Right lobe of liver (tissue), 6 donors: ENCODE results near the gene MCUB. TPM values are rescaled to one million over a fixed set of nuclear protein-coding genes. Genes with fewer than 3 reads are reported as not detected.

ENCODE experiments used
- ATAC-seq, 4 donors: fragments of 200-7000 bp; cut with Tn5 transposase; one replicate each; pipeline ENCODE4 v1.9.1; 2020; ENCODE audit warnings: mild to moderate bottlenecking in 4 of 4, moderate library complexity in 4 of 4
- DNase-seq, 3 donors: peaks; one replicate each; pipeline ENCODE4 v3.0.0-alpha.2; 2020
- H3K27ac ChIP-seq, 3 donors: fragments of 200-600 bp; one replicate each; pipeline ENCODE4 v1.8.0; 2022
- H3K27me3 ChIP-seq, 2 donors: fragments of 200-600 bp; one replicate each; pipeline ENCODE4 v1.8.0; 2022
- H3K36me3 ChIP-seq, 4 donors: fragments of 200-600 bp; sonication (generic) in 1 of 4; one replicate each; pipeline versions ENCODE4 v1.5.1 to v1.8.0; 2017 to 2022; ENCODE audit warnings: control low read depth in 1 of 4
- H3K4me1 ChIP-seq, 4 donors: fragments of 200-600 bp; sonication (generic) in 1 of 4; one replicate each; pipeline versions ENCODE4 v1.5.1 to v1.8.0; 2017 to 2022; ENCODE audit warnings: control low read depth in 1 of 4
- H3K4me3 ChIP-seq, 3 donors: fragments of 200-600 bp; one replicate each; pipeline ENCODE4 v1.8.0; 2022
- H3K9me3 ChIP-seq, 4 donors: fragments of 200-600 bp; sonication (generic) in 1 of 4; one replicate each; pipeline versions ENCODE4 v1.5.1 to v1.8.0; 2017 to 2022; ENCODE audit warnings: control low read depth in 1 of 4
- CTCF ChIP-seq, 4 donors: fragments of 200-600 bp in 3 of 4; fragments of 450-650 bp in 1 of 4; IDR thresholded peaks; one replicate each; pipeline versions ENCODE4 v1.5.1 to v1.8.0; 2016 to 2022; ENCODE audit warnings: antibody characterized with exemption in 4 of 4, mild to moderate bottlenecking in 2 of 4
- POLR2A ChIP-seq: fragments of 450-650 bp; IDR thresholded peaks from one replicate; pipeline ENCODE4 v1.6.1; 2017; ENCODE audit warnings: antibody characterized with exemption, mild to moderate bottlenecking
- WGBS: methylation state at CpG from one replicate; pipeline ENCODE4 v1.1.6; 2018; ENCODE audit warnings: low coverage, low lambda C conversion rate; ENCODE audit not compliant: insufficient coverage; ENCODE audit errors: missing lambda C conversion rate; 5-methylcytosine and 5-hydroxymethylcytosine counted together
- intact Hi-C, 2 donors: fragments of 100-400 bp; cut with DNase I; formaldehyde crosslinking; loops; one replicate each; pipeline versions ENCODE4 v1.11.2 to v1.14.1; 2022
- total RNA-seq, 6 experiments: library from RNA; depleted of rRNA in 2 of 6; stranded (reverse); fragments of >200 nt in 2 of 6; fragmentation: NEBNext Ultra II Directional in 3 of 6; extraction: Animal tissue kit (Norgen Biotek cat#: 25700) in 3 of 6; gene quantifications; one replicate each; pipeline versions ENCODE4 v1.1.0 to v1.2.4, GENCODE V29; 2016 to 2023
- donor health status: DM: no; HTN: yes; CAD: no.
- donor health status: DM: no; HTN: no; CAD: no.
- donor health status: DM: no; HTN: no; CAD: no.
- donor health status: DM: no; HTN: yes; CAD: no.
- donor health status: DM: no; HTN: yes; CAD: no.

MCUB gene
- total RNA-seq, 6 experiments from 2014 or later: 0.66 to 2.7 (median 1.3) TPM

- 87% methylated on average over 4 of the region's 6 CpGs for WGBS
- ATAC-seq (no peak), DNase-seq (no peak)
- no peaks in the 10 kb centered on the region for H3K27me3 ChIP-seq
- H3K4me1 ChIP-seq: no peaks in the 10 kb centered on the region
- H3K36me3 ChIP-seq: peaks cover 0 to 2% (median 0%) of the 10 kb centered on the region in 4 donors
- no peak overlapping the region for H3K4me3 ChIP-seq
- TF ChIP-seq POLR2A (no peak), CTCF (IDR thresholded peaks at IDR 0.05) (no peak)
- H3K27ac ChIP-seq: no peak overlapping the region
- intact Hi-C loops: no loop called here
- H3K9me3 ChIP-seq: no peaks in the 10 kb centered on the region
These were observed 123.7 kb downstream of the MCUB start for GRCh38 chr4:109683621-109684253.

- intact Hi-C loops: no loop called here
- Histone ChIP-seq H3K36me3 (peaks cover 0 to 10% (median 0%) of the 10 kb centered on the region in 4 donors), H3K27ac (no peak overlapping the region), H3K27me3 (no peaks in the 10 kb centered on the region), H3K4me1 (no peaks in the 10 kb centered on the region), H3K9me3 (no peaks in the 10 kb centered on the region), H3K4me3 (no peak overlapping the region)
- DNase-seq (no peak), ATAC-seq (no peak)
- TF ChIP-seq CTCF (IDR thresholded peaks at IDR 0.05) (no peak), POLR2A (no peak)
These were observed 124.7 kb downstream of the MCUB start for GRCh38 chr4:109684727-109685126.

DNA sequence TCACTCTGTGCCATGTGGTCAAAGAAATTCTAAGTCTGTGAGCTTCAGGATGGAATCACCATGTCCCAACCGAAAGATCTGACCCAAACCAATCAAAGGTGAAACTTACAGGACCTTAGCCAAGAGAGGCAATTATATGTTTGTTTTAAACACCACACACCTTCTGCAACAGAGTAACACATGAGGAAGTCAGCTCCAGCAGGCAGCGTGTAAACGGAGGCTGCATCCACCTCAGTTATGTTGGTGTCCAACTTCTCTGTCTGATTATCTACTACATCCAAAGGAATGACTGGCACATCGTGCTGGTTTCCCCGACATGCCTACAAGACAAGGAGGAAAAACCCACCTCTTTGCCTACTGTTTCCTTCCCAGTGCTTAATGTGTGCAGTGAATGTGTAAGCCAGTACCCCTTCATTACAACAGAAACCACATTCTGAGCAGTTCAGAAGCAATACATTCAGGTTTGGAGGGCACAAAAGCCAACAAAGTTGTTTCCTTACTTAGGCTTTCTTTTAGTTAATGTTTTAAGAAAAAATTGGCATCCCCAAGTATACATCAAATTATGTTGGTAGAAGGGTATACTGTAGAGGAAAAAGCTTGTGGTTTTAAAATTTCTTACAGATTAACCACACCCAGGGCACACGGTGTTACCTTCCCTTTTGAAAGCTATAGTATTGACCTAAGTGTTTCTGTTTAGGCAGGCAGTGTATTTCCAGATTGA is 130.8 kb downstream of the MCUB start:
- WGBS: 71% methylated on average over 6 of the region's 6 CpGs
- Histone ChIP-seq H3K27me3 (no peaks in the 10 kb centered on the region), H3K4me1 (no peaks in the 10 kb centered on the region), H3K27ac (no peak overlapping the region), H3K9me3 (no peaks in the 10 kb centered on the region), H3K36me3 (peaks cover 0 to 42% (median 1%) of the 10 kb centered on the region in 4 donors), H3K4me3 (no peak overlapping the region)
- ATAC-seq: no peak
- no peak for TF ChIP-seq CTCF (IDR thresholded peaks at IDR 0.05)
- TF ChIP-seq POLR2A: no peak
- DNase-seq: no peak
- intact Hi-C loops: loop anchor here in 1 of 2 donors (10.0 kb wide), 1 partner anchor 124 kb away; the partner anchor contains the start of gene GAR1

- TF ChIP-seq POLR2A (no peak), CTCF (IDR thresholded peaks at IDR 0.05) (no peak)
- intact Hi-C loops: loop anchor here in 1 of 2 donors (10.0 kb wide), 1 partner anchor 123 kb away; the partner anchor contains the start of gene GAR1
These were observed 131.4 kb downstream of the MCUB start for GRCh38 chr4:109691411-109691920.

More at GRCh38 chr4:109691411-109691920, 131.4 kb downstream of the MCUB start:
- DNase-seq: no peak
- Histone ChIP-seq H3K9me3 (no peaks in the 10 kb centered on the region), H3K4me1 (no peaks in the 10 kb centered on the region), H3K27ac (no peak overlapping the region), H3K36me3 (peaks cover 0 to 48% (median 1%) of the 10 kb centered on the region in 4 donors), H3K27me3 (no peaks in the 10 kb centered on the region), H3K4me3 (no peak overlapping the region)
- ATAC-seq: no peak
- WGBS: 100% methylated on average over 1 of the region's 1 CpG
